Panc1 (cell line): ENCODE measurements around the gene FCAMR. TPM values are rescaled to one million over a fixed set of nuclear protein-coding genes. Genes with fewer than 3 reads are reported as not detected.

Experiments
- ATAC-seq: fragments of 200-7000 bp; cut with Tn5 transposase; 2 replicates; pipeline ENCODE4 v1.9.1; 2020; ENCODE audit warnings: mild to moderate bottlenecking, moderate library complexity
- BruUV-seq: library from RNA; stranded (reverse); fragments of 400-500 nt; replicated peaks from 2 replicates; lab custom pipeline; 2021; lab: Mats Ljungman, UMichigan
- CTCF ChIA-PET: fragments of 300-600 bp; sonication (Branson Sonifier 250); formaldehyde crosslinking; loops from one replicate; lab custom pipeline; 2022; ENCODE audit warnings: antibody characterized with exemption; lab: Charles Lee
- POLR2A ChIA-PET: fragments of 300-600 bp; sonication (Branson Sonifier 250); formaldehyde crosslinking; loops from one replicate; lab custom pipeline; 2022; ENCODE audit warnings: antibody characterized with exemption; lab: Charles Lee
- DNase-seq: peaks from one replicate; pipeline ENCODE4 v3.0.0-alpha.2; 2010; ENCODE audit warnings: low read depth, low spot score
- H3K27ac ChIP-seq: 2 replicates; pipeline ENCODE4 v1.5.1; 2011; ENCODE audit warnings: mild to moderate bottlenecking, low read length, inconsistent platforms
- H3K27me3 ChIP-seq: fragments of 200-500 bp; sonication (Bioruptor generic); 2 replicates; pipeline ENCODE4 v1.6.0; 2014; ENCODE audit warnings: low read length, inconsistent platforms; ENCODE audit not compliant: control insufficient read depth, insufficient read depth
- H3K36me3 ChIP-seq: fragments of 200-500 bp; sonication (Bioruptor generic); 2 replicates; pipeline ENCODE4 v1.5.1; 2014; ENCODE audit warnings: inconsistent platforms, mild to moderate bottlenecking, low read length, moderate library complexity; ENCODE audit not compliant: control insufficient read depth, insufficient read depth
- H3K4me1 ChIP-seq: 2 replicates; pipeline ENCODE4 v1.5.1; 2011; ENCODE audit warnings: inconsistent platforms, mild to moderate bottlenecking, low read length, moderate library complexity; ENCODE audit not compliant: control insufficient read depth, insufficient read depth
- H3K4me3 ChIP-seq, 2 experiments: 2 replicates each; pipeline ENCODE4 v1.5.1; 2011 to 2012; ENCODE audit warnings: low read depth in 2 of 2, low read length in 2 of 2, mild to moderate bottlenecking in 2 of 2, inconsistent platforms in 1 of 2, moderate library complexity in 1 of 2
- H3K9me3 ChIP-seq: fragments of 200-500 bp; sonication (Bioruptor generic); 2 replicates; pipeline ENCODE4 v1.5.1; 2014; ENCODE audit warnings: low read depth, mild to moderate bottlenecking, inconsistent platforms, low read length, moderate library complexity; ENCODE audit not compliant: control insufficient read depth, insufficient read depth
- CTCF ChIP-seq: fragments of 450-650 bp; IDR thresholded peaks from 2 replicates; pipeline ENCODE4 v1.5.1; 2017; ENCODE audit warnings: mild to moderate bottlenecking
- POLR2AphosphoS5 ChIP-seq: IDR thresholded peaks from 2 replicates; pipeline ENCODE4 v1.6.1; 2012; ENCODE audit warnings: mild to moderate bottlenecking, low read depth, low read length, moderate library complexity
- REST ChIP-seq, 2 experiments: IDR thresholded peaks; 2 replicates each; pipeline ENCODE4 v1.6.1; 2011 to 2012; ENCODE audit warnings: low read depth in 2 of 2, control low read depth in 1 of 2, low read length in 1 of 2, mild to moderate bottlenecking in 1 of 2, moderate library complexity in 1 of 2; ENCODE audit not compliant: insufficient read depth in 1 of 2
- SIN3A ChIP-seq: IDR thresholded peaks from 2 replicates; pipeline ENCODE4 v1.6.1; 2012; ENCODE audit warnings: low read depth, mild to moderate bottlenecking, low read length, moderate library complexity, borderline replicate concordance; ENCODE audit not compliant: insufficient read depth
- TCF7L2 ChIP-seq: IDR thresholded peaks from 2 replicates; pipeline ENCODE4 v1.6.1; 2011; ENCODE audit warnings: mild to moderate bottlenecking, low read depth, low read length, inconsistent platforms
- in situ Hi-C: cut with HindIII; loops from 2 replicates; pipeline ENCODE4 v1.10.0; 2016; ENCODE audit warnings: low sequenced_read_pairs, low pct_unique_long_range_greater_than_20kb
- intact Hi-C: fragments of 100-400 bp; cut with micrococcal nuclease; formaldehyde crosslinking; loops from one replicate; pipeline ENCODE4 v1.10.0; 2022; ENCODE audit not compliant: unreplicated experiment
- total RNA-seq: library from RNA; stranded (reverse); gene quantifications from one replicate; pipeline ENCODE4 v1.2.1, GENCODE V29; 2021; ENCODE audit not compliant: unreplicated experiment

The FCAMR gene
- total RNA-seq, 1 experiment from 2014 or later, result not detected

GRCh38 chr1:206957639-206958038, 12.6 kb downstream of the FCAMR start:
- H3K4me3 ChIP-seq, result no peak overlapping the region
- in situ Hi-C loops (no loop called here), intact Hi-C loops (no loop called here)
- no peak for DNase-seq
- H3K4me1 ChIP-seq, result no peaks in the 10 kb centered on the region
- CTCF ChIA-PET, result no interaction called here
- no peaks in the 10 kb centered on the region for H3K27me3 ChIP-seq
- no peaks in the 10 kb centered on the region for H3K9me3 ChIP-seq
- TF ChIP-seq POLR2AphosphoS5 (no peak), SIN3A (no peak), TCF7L2 (no peak), CTCF (no peak), REST (IDR thresholded peaks at IDR 0.05; ENCODE audit: insufficient read depth in 1 of 2, low read depth in 2 of 2, low read length in 1 of 2) (no peak)
- ATAC-seq, result no peak
- H3K36me3 ChIP-seq, result no peaks in the 10 kb centered on the region
- no TSS peak for BruUV-seq
- POLR2A ChIA-PET, result no interaction called here
- no peak overlapping the region for H3K27ac ChIP-seq

GRCh38 chr1:206955476-206956451, 14.5 kb downstream of the FCAMR start:
- Histone ChIP-seq H3K27me3 (no peaks in the 10 kb centered on the region), H3K4me3 (no peak overlapping the region), H3K9me3 (no peaks in the 10 kb centered on the region), H3K36me3 (no peaks in the 10 kb centered on the region), H3K4me1 (no peaks in the 10 kb centered on the region), H3K27ac (no peak overlapping the region)
- ChIA-PET CTCF (no interaction called here), POLR2A (no interaction called here)
- BruUV-seq, result no TSS peak
- intact Hi-C loops, result no loop called here
- no peak for TF ChIP-seq SIN3A
- TF ChIP-seq POLR2AphosphoS5, result no peak
- TF ChIP-seq CTCF, result no peak
- TF ChIP-seq TCF7L2, result no peak
- TF ChIP-seq REST (IDR thresholded peaks at IDR 0.05; ENCODE audit: insufficient read depth in 1 of 2, low read depth in 2 of 2, low read length in 1 of 2), result no peak
- DNase-seq (no peak), ATAC-seq (no peak)
- in situ Hi-C loops, result no loop called here
